D721Med (cell line): Measurements from ENCODE around the gene MT1A.

Experiments
- DNase-seq: peaks from one replicate; pipeline ENCODE4 v3.0.0; 2011; ENCODE audit warnings: low spot score; ENCODE audit not compliant: insufficient read length
- FAIRE-seq: peaks from 2 replicates; lab custom pipeline; 2011; peaks lifted over from hg19 to GRCh38; lab: Jason Lieb, UNC
- CTCF ChIP-seq: IDR thresholded peaks from 2 replicates; pipeline ENCODE4 v1.5.1; 2012; ENCODE audit warnings: mild to moderate bottlenecking, control low read depth; ENCODE audit not compliant: insufficient read depth; ENCODE audit errors: missing control alignments

The MT1A gene

GRCh38 chr16:56635441-56635967 is 3.0 kb upstream of the MT1A start:
- DNase-seq (no peak), FAIRE-seq (no peak)
- no peak for TF ChIP-seq CTCF

- TF ChIP-seq CTCF = no peak
- no peak for DNase-seq
Measured at GRCh38 chr16:56636616-56637413, 1.7 kb upstream of the MT1A start.

GRCh38 chr16:56639045-56639444 is 579 bp downstream of the MT1A start:
- TF ChIP-seq CTCF = no peak
- DNase-seq (no peak), FAIRE-seq (no peak)

More at GRCh38 chr16:56636616-56637413, 1.7 kb upstream of the MT1A start:
- FAIRE-seq = no peak

GRCh38 chr16:56640076-56640475 is 1.6 kb downstream of the MT1A start:
- DNase-seq = no peak
- no peak for TF ChIP-seq CTCF
- FAIRE-seq = no peak

GRCh38 chr16:56641166-56641565 is 2.7 kb downstream of the MT1A start:
- DNase-seq (no peak), FAIRE-seq (no peak)
- no peak for TF ChIP-seq CTCF

- TF ChIP-seq CTCF = no peak
- FAIRE-seq = no peak
- DNase-seq = no peak
Measured at GRCh38 chr16:56643080-56643778, 4.8 kb downstream of the MT1A start.
